CD4-positive, alpha-beta T cell treated with Interleukin-17A for 1 hour (primary cell): Measurements from ENCODE around the gene TEDC2.

Experiments used
- DNase-seq: peaks from one replicate; pipeline ENCODE4 v3.0.0-alpha.2; 2020

Gene TEDC2

GRCh38 chr16:2497116-2497630 lies 37.3 kb downstream of the TEDC2 start:
- DNase-seq = no peak

DNA sequence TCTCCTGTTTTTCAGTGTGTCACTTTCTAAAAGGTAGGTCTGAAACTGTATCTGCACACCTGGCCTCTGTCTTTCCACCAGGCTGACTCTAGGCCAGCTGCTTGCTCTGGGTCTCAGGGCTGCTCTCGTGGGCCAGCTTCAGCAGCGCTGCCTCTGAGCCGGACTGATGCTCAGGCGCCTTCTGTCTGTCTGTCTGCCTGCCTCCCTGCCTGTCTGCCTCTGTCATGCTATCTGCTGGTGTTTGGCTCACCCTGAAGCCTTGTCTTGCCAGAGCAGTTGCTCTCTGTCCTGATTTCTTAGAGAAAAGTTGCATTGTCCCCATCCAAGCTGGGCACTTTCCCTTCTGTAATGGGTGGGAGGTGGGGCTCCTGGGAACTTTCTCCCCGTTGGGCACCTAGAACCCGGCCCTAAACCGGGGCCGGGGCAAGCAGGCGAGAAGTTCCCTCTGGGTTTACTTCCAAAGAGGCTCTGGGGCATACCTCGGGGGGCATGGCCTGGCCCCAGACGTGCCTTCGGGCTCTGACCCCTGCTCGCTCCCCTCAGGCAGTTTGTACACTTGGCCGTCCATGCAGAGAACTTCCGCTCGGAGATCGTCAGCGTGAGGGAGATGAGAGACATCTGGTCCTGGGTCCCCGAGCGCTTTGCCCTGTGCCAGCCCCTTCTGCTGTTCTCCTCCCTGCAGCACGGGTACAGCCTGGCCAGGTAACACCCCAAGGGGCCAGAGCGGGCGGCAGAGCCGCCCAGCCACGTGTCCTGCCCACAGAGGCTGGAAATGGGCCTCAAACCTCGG lies 38.0 kb downstream of the TEDC2 start:
- no peak for DNase-seq

DNA sequence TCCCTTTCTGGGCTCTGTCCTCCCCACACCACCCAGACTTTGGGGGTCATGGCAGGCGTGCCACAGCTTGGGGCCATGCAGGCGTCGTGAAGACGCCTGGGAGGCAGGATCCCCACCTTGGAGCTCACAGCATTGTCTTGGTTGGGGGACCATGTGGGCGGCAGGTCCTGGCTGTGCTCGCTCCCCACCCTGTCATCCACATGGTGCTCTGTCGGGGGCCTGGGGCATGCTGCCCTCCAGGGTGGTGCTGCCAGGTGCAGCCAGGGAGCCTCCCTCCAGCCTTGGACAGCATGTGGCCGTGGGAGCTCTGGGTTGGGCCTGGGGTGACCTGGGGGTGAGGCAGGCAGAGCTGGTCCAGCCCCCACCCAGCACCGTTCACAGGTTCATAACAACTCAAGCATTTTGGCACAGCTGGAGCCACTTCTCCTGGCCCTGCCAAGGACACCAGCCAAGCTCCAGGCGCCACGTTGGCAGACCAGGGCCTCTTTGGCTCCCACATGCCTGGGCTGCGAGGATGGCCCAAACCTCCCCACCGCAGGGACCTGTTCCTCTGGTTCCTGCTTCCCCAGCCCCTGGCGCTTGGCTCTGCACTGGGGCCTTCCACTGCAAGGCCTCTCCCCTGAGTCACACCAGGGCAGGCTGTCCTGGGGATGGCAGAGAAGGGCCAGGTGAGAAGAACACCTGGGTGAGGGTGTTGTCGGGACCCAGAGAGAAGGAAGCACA lies 38.8 kb downstream of the TEDC2 start:
- no peak for DNase-seq

DNA sequence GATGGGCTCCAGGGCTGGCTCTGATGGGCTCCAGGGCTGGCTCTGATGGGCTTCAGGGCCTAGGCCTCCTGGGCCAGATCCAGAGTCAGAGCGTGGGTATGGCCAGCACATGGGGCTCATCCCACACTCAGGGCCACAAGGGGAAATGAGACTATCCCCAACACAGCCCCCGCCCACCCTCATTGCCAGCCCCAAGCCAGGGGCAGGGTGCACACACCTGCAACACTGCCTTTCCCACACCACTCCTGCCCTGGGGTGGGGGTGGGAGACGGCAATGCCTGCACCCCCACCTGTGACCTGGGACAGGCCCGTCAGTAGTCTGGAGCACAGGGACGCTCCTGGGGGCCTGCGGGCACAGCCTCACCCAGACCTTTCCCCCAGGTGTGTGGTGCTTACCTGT lies 39.5 kb downstream of the TEDC2 start:
- no peak for DNase-seq

DNA sequence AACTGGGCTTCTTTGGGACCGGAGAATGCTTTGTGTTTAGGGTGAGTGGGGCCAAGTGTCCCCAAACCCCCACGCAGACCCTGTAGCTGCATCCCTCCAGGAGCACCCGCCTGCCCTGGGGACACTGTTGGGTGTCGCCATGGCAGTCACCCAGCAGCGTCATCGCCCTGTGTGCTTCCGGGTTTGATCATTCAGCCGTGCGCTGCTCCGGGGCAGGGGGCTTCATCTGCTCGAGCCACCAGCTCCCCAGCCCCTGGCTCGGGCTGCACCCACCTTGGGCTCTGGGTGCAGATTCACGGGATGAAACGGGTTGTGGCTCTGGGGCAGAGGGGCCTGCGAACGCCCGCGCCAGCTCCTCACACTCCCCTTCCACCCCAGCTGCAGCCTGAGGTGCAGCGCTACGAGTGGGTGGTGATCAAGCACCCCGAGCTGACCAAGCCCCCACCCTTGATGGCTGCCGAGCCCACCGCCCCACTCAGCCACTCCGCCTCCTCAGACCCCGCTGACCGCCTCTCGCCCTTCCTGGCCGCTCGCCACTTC lies 40.1 kb downstream of the TEDC2 start:
- no peak for DNase-seq

GRCh38 chr16:2500430-2500917 lies 40.6 kb downstream of the TEDC2 start:
- no peak for DNase-seq

DNA sequence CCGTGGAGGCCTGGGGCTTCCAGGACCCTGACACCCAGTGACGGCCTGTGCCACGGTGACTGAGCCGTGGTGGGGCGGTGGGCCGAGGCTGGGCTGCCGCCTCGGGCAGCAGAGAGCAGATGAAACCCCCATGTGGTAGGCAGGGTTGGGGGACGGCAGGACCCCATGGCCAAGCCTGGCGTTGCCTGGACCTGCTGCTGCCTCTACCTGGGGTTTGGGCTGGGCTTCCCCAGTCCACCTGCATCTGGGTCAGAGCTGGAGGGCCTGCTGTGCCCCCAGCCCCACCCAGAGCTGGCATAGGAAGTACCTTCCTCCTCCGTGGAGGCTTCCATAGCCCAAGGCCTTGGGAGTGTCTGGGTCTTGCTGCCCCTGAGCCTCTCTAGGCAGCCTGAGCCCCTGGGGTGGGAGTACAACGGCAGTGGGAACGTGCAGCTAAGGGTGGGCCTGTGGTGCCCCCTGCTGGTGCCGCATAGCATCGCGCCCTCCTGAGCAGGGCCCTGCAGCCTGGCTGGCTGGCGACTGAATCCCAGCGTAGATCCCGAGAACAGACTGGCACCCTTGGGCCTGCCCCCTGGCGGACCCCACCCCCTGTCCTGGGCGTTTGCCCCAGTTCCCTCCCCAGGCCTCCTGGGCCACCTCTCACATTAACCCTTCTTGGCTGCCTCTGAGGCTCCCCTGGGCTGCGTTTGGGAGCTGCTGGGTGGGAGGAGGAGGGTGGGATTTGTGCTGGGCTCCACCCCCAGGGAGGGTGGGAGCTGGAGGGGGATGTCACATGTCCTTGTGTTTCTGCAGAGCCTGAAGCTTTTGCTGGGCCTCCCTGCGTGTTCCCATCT lies 41.2 kb downstream of the TEDC2 start:
- DNase-seq = peak; percentile 82

- no peak for DNase-seq
Observed at GRCh38 chr16:2501946-2502895, 42.3 kb downstream of the TEDC2 start.

- no peak for DNase-seq
Observed at GRCh38 chr16:2505695-2506094, 45.8 kb downstream of the TEDC2 start.

- DNase-seq = no peak
Observed at GRCh38 chr16:2507052-2507659, 47.2 kb downstream of the TEDC2 start.

DNA sequence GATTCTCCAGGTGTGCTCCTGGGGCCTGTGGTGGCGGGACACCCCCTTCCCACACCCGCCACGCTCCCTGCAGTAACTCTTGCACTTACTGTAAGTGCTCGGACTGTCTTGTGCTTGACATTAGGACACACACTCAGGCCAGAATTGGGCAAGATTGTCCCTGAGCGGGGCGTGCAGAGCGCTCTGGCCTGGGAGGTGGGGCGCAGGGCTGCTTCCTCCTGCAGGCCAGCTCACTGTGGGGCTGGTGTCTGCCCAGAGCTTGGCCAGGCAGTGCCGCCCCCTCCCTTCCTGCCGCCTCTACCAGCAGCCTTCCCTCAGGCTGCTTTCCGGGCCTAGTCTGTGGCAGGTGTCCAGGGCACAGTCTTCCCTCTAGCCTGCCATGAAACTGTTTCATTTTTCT lies 47.8 kb downstream of the TEDC2 start:
- DNase-seq = no peak

- DNase-seq = no peak
Observed at GRCh38 chr16:2508722-2509400, 49.0 kb downstream of the TEDC2 start.

DNA sequence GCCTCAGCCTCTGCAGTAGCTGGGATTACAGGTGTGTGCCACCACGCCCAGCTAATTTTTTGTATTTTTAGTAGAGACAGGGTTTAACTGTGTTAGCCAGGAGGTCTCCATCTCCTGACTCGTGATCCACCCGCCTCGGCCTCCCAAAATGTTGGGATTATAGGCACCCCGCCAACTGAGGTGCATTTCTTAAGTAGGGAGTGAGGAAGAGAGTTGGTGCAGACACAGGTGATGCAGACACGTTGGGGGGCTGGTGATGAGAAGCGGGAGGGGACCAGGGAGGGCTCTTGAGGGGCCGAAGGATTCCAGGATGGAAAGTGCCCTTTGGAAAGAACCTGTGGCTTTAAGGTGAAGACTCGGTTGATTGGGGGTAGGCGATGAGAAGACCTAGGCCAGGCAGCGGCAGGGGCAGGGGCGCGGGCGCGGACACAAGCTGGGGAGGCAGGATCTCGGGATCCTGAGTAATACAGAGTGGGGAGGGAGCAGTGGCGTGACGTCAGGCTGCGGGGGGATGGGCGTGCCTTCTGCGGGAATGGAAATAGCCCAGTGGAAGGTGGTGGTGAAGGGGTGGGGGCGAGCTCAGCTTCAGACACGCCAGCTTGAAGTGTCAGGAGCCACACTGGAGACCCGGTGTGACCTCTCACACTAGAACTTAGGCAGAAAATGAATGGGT lies 51.4 kb downstream of the TEDC2 start:
- DNase-seq = no peak

DNA sequence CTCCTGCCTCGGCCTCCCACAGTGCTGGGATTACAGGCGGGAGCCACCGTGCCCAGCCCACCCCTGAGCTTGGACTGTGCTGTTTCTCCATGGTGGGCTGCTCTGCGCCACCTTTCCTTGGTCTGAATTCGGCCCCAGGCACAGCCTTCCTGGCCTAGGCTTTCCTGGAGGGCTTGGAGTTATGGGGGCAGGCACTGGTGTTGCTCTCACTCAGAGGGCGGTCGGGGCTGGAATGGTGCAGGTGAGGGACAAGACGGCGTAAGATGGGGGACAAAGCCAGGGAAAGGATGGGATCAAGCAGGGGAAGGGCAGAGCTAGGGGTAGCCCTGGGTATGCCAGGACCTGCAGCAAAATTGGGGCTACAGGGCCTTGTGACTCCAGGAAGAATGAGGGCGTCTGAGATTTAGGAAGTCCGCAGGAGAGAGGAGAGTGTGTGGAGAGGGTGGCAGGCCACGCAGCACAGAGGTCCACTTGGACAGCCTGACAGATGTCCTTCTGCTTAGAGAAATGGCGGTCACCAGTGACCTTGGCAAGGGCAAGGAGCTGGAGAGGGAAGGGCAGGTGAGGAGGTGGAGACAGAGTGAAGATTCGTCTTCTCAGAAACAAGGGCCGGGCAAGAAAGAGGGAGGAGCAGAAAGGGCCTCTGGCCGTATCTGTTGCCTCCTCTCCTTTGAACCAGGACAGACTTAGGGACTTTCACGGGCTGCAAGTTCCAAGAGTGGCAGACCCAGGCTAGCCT lies 52.3 kb downstream of the TEDC2 start:
- DNase-seq = no peak

- peak; percentile 47 for DNase-seq
Observed at GRCh38 chr16:2512735-2513404, 53.0 kb downstream of the TEDC2 start.

- DNase-seq = peak; percentile 94
Observed at GRCh38 chr16:2513405-2514332, 53.8 kb downstream of the TEDC2 start, which contains the start of gene ATP6V0C. Gene ATP6V0C (plus strand): TSS chr16:2513952. CDS start chr16:2514104, 152 bp downstream.
